HG03159 (cell line): ENCODE results near the gene GRIK4.
"Not testable (repeated sequence)": the region's sequence is repeated elsewhere in the genome, so short reads cannot be mapped to it uniquely, and the experiment has no call there.

Experiments used
- ATAC-seq: cut with Tn5 transposase; IDR thresholded peaks from one replicate; pipeline ENCODE4 v1.9.1; 2021; ENCODE audit warnings: mild to moderate bottlenecking, moderate library complexity; ENCODE audit not compliant: unreplicated experiment

The GRIK4 gene

DNA sequence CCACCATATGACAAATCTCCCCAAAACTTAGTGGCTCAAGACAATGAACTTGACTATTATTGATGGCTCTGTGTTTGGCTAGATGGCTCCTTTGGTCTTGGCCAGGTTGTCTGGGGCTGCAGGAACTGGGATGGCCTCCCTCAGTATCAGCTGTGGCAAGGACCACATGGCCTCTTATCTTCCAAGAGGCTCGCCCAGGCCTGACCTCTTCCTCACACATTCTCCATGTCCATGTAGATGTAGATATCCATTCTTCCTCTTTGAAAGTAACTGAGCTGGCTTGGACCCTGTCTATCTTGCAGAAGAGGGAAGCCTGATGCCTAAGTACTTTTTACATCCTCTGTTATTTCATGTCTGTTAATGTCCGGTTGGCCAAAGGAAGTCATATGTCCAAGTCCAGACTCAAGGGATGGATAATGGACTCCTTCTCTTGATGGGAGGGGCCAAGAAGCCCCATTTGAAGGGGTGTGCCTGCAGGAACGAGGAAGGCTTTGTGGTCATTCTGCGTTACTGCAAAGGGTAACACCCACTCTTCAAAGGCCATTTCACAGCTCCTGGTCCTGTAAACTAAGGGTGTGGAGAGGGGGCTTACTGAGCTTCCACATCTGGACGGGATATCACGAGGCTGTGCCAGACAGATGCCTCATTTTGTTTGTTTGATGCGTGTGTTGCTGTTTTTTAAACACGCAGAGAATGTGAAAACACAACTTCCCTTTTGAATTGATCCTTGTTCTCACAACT lies 87.1 kb downstream of the GRIK4 start:
- no peak for ATAC-seq

DNA sequence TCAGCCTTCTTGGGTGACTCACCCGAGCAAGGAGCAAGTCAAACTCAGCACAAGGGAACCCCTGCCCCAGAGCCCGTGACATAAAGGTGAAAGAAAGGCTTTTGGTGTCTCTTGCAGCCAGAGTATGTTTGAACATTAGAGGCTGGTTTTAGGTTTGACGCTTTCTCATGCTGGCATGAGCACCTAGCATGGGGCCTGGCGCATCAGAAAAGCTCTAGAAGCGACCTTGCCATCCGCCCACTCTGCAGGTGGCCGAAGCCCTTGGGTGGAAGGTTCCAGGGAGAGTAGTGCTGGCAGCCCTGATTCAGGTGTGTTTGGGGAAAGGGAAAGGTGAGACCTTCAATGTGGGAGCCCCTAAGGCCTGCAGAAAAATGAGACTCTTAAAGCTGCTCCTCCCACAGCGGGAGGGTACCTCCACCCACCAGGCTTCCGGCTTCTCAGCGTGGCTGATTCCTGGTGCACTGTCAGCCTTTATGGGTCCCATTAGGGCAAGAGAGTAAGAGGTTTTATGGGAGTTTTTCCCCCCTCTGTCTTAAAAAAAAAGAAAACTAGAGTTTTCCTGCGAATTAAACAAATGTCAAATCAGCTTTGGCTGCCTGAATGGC lies 88.4 kb downstream of the GRIK4 start:
- ATAC-seq, result no peak

DNA sequence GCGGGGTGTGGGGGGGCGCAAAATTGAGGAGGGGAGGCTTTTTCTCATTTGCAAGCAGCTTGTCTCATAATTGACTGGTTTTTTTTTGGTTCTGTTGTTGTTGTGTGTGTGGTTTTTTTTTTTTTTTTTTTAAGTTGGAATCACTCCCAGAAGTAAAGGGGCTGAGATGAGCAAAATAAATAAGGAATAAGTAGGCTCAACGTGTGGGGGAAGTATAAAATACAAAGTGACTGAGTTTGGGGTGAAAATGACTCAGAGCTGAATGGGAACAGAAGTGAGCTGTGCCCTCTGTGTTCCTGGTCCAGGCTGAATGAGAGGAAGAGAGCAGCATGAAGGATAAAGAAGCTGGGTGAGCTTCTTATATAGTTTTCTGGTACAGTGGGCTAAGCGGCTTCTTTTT lies 90.0 kb downstream of the GRIK4 start:
- ATAC-seq, result no peak

DNA sequence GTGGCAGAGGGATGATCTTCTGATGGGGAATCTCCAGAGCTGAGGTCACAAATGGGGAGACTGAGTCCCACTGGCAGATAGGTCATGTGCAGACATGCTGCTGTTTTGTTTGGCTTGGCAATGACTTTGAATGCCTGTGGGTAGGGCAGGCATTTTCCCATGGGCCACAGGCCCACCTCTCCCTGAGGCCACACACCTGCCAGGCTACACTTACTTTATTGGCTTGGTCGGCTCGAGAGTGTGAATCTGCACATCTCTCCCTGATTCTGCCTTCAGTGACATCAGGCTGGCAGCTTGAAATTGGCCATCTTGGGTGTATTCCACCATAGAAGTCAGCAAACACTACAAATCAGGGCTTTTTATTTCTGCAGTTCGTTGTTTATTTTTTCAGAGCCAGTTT lies 91.5 kb downstream of the GRIK4 start:
- ATAC-seq, result no peak

DNA sequence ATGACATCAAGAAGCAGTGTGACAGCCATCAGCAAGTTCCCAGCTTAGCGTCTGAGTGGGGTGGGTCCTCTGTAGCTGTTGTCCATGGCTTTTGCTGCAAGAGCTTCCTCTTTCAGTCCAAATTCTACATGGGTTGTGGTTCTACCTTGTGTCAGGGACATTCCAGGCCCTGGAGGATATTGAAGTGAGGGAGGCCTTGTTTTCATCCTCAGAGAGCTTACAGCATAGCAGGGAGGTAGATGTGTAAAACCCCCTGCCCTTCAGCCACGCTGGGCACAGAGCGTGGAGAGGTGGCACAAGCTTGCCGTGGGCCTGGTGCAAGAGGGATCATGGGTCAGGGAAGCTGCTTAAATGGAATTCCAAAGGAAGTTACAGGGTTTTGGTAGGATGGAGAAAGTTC lies 93.9 kb downstream of the GRIK4 start:
- no peak for ATAC-seq

DNA sequence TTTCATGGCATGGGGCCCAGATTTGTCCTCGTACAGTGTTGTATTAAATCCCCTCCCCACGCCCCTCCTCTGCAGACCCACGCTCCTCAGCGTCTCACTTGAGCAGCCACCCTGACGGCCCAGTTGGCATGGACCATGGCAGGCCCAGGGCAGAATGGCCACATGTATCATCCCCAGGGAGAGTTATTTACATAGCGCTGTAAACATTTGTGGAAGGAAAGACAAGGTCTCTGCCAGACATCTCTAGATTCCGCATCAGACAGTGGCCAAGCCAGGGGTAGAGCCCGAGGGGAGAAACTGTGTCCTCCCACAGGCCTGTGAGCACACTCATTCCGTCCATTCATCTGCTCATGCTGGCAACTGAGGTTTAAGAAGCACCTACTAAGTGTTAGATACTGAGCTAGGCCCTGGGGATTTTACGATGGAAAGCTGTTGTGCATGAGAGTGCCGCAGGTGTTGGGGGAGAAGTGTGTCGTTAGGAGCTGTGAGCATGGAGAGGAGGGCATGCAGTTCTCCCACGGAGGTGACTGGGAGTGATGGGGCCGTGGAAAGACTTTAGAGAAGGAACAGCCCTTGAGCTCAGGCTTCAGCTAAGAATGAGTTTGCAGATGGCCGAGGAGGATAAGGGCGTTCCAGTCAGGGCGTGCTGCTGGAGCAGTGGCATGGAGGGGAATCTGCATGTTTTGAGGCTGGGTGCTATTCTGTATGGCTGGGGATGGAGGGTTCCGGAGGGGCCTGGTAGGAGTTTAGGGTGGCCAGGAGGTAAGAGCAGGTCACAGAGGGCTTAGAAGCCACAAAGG lies 94.9 kb downstream of the GRIK4 start:
- no peak for ATAC-seq

DNA sequence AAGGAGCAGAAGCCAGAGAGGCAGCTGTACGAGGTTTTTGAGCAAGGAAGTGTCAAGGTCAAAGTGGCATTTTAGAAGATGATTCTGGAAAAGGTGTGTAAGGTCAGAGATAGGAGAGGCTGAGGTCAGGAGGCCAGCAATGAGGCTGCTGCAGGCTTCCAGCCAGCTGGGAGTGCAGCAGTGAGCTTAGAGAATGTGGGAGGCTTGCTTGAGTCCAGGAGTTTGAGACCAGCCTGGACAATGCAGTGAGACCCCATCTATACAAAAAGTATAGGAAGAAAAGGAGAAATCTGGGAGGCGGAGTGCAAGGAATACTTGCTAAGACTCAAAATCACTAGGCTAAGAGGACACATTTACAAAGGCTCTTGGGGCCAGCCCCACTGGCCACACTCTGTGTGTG lies 96.5 kb downstream of the GRIK4 start:
- no peak for ATAC-seq

DNA sequence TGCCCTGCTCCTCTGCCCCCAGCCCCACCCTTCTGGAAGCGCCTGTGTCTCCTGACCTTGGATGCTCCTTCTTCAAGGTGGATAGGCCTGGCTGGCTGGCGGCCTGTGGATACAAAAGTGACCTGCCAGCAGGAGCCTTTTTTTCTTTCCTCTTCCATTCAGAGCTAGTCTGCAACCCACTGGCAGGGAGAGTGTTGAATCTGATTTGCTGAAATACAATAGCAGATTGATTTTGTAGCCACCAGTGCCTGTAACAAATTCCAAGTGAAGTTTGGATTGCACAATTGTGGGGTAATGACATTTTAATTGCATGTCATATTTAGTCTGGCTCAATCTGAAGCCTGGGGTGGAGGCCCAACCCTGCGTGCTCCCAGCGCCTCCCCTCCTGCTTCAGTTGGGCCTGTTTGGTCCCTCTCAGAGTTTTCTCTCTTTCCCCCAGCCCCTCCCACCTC lies 97.2 kb downstream of the GRIK4 start:
- no peak for ATAC-seq

DNA sequence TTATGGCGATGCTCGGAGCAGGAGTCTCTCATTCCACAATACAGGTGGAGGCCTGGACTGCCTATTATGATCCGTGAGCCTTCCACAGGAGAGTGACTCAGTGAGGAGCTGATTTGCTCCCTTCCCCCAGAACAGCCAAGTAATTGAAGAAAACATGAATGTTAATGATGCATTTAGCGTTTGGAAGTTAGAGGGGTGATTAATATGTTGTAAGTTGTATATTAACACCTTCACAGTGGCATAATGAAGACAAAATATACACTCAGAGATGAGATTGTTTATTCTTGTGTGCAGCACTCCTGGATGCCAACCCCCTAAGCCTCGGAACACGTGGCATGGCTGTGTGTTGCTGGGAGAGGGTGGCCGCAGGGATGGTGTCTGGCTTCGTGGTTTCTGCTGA lies 98.6 kb downstream of the GRIK4 start:
- no peak for ATAC-seq

DNA sequence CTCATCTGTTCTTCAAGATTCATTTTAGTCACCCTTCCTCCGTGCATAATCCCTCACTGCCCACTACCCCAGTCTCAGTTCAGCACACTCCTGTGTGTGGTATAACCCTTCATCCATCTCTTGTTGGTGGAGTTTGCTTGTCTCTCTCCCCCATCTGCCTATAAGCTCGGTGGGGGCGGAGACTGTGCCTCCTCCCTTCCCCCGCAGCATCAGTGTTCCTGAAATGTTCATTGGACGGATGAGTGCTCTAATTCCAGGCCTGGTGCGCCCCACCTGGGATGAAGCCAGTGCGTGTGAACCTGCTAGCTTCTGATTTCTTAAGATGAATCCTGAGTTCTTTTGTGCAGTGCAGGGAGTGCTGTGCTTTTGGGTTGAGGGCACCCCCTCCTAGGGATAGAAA lies 100.0 kb downstream of the GRIK4 start:
- ATAC-seq, result no peak

DNA sequence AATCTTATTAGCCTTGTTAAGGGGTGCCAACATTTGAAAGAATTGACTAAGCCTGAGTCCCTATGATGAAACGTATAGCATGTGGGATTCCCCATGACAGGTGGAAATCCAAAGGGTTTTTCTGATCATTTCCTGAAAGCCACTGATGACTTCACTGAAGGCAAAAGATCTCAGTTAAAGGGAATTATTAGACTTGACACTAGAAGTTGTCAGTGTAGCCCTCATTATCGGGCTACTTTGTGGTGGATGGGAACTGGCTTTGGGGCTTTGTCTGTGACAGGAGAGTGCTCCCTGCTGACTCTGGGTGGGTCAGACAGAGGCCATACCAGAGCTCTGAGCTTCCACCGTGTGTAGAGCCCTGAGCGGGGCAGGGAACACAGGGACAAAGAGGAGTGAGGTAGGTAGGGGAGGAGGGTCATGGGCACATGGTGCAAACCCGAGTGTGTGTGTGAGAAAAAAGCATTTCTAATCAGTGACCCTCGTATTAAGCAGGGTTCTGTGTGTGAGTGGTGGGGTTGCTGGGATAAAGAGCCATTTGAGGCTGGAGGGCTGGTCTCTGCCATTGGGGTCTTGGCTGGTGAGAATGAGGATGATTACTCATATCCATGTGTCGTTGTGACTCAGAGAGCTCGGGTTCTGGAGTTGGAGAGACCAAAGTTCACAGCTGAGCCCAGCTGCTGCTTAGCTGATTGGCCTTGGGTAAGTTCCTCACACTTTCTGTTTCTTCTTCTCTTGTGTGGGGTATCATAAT lies 101.1 kb downstream of the GRIK4 start:
- peak; percentile 89 for ATAC-seq

DNA sequence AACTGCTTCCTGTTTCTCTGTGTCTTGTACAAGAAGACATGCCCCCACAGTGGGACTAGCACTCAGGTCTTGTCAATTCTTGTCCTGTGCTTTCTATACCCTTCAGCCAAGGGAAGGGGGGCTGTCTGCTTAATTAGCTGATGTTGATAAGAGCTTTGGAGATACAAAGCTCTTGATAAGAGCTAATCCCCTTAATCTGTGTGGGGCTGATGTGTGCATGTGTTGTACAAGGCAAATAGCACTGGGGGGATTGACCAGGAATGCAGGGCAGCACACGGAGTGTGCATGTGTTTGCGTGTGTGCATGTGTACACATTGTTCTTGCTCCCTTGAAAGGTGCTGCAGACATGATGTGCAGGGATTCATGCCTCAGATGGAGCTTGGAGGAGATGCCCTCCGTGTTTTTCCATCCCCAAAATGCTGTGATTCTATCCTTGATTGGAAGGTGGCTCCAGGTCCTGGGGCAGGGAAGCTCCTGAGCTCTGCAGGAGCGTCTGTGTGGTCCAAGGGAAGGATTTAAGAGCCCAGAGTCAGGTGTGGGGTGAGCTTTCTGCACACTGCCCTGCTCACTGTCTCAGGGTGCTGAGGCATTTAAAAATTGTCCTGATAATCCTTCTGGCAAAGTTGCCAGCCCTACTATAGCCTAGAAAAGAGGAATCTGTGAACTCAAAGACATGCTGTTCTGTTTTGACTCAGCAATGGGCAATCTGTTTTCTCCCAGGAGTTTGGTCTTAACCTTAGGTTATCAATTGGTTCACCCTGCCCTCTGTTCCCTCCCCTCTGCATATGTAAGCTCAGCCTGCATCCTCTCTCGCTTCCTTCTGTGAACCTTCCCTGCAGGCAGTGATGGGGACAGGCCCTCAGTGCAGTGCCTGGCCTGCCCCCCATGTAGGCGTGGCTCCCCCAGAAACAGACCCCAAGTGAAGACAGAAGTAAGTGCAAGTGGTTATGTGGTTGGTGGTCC lies 102.0 kb downstream of the GRIK4 start:
- peak; percentile 50 for ATAC-seq

DNA sequence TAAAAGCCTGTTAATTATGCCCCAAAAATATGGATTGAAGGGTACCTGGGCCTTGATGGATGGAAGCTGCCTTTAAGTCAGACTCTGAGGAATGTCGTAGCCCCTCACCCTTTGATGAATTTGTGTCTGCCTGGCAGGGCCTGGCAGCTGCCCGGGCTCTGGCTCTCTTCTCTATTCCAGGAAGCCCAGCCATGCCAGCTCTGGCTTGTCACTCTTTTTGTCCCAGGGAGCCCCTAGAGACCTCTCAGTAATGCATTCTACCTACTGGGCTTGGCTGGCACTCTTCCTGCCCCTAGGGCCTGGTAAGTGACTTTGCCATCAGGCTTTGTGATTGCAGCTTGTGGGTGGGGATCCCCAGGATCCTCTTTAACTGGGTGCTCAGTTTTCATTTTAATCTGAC lies 103.8 kb downstream of the GRIK4 start:
- ATAC-seq, result no peak

DNA sequence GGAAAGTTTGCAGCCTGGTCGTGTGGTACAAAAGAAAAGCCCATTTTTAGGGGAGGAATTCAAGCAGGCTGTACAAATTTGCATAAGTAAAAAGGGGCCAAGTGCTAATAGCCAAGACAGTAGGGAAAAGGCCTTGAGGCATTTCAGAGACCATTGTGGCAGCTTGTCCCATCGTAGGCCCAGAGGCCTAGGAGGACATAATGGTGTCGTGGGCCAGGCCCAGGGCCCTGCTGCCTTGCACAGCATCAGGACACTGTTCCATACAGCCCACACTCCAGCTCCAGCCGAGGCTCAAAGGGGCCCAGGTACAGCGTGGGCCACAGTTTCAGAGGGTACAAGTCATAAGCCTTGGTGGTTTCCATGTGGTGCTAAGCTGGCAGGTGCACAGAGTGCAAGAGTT lies 106.9 kb downstream of the GRIK4 start:
- ATAC-seq, result no peak

DNA sequence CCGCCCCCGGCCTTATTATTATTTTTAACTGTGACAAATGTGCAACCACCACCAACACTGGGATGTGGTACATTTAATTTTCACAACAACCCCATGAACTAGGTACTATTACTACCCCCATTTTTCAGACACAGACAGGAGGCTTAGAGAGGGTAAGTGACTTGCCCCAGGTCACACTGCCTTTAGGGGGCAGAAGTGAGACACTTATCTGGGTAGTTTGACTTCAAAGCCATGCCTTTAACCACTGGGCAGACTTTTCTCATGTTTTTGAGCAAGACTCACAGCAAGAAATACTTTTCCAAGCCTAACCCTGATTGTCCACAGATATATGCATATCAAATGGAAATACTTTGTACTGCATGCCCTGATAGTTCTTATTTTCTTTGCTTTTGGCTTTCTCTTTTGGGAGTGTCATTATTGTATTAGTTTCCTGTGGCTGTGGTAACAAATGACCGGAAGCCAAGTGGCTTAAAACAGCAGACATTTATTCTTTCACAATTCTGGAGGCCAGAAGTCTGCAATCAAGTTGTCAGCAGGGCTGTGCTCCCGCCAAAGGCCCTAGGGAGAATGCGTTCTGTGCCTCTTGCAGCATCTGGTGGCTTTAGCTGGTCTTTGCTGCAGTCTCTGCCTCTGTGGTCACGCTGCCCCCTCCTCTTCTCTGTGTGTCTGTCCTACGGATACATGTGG lies 110.8 kb downstream of the GRIK4 start:
- ATAC-seq, result no peak

DNA sequence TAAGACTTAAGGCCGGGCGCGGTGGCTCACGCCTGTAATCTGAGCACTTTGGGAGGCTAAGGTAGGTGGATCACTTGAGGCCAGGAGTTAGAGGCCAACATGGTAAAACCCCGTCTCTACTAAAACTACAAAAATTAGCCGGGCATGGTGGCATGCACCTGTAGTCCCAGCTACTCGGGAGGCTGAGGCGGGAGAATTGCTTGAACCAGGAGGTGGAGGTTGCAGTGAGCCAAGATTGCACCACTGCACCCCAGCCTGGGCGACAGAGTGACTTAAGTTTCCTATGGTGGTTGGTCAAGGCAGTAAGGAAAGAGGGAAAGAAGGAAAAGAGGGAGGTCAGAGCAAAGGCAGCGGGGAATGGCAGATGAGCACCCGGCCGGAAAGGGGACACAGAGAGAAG lies 113.4 kb downstream of the GRIK4 start:
- not testable (repeated sequence) for ATAC-seq

DNA sequence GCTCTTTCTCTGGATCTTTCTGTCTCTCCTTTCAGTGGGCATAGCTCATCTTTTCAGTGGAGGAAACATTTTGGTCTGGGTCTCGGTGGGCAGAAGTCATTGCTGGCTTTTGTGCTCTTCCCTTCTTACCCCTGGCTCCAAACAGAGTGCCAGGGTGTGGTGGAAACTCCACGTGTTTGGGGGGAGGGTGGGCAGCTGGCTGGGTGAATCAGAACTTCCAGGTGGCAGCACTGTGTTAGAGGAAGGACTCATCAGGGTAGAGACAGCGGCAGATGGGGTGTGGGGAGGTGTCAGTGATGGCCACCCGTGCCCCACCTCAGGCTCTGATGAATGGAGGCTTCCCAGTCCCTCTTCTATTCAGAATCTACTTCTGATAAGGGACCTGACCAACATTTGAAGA lies 114.0 kb downstream of the GRIK4 start:
- no peak for ATAC-seq

DNA sequence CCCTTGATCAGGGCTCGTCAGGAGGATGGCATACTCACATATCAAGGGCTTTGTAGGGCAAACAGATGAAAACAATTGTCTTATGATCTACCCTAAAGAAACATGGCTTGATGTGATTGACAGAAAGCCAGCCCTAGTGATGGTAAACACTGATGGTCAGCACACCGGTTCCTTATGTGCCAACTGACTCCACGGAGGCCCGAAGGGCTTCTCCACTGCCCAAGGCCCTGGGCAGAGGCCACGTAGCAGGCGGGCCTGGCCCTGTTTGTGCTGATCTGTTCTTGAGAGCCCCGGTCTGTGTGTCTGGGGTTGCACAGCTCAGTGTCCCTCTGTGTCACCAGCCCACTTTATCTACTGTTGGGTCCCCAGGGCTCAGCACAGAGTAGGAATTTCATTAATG lies 115.2 kb downstream of the GRIK4 start:
- no peak for ATAC-seq

DNA sequence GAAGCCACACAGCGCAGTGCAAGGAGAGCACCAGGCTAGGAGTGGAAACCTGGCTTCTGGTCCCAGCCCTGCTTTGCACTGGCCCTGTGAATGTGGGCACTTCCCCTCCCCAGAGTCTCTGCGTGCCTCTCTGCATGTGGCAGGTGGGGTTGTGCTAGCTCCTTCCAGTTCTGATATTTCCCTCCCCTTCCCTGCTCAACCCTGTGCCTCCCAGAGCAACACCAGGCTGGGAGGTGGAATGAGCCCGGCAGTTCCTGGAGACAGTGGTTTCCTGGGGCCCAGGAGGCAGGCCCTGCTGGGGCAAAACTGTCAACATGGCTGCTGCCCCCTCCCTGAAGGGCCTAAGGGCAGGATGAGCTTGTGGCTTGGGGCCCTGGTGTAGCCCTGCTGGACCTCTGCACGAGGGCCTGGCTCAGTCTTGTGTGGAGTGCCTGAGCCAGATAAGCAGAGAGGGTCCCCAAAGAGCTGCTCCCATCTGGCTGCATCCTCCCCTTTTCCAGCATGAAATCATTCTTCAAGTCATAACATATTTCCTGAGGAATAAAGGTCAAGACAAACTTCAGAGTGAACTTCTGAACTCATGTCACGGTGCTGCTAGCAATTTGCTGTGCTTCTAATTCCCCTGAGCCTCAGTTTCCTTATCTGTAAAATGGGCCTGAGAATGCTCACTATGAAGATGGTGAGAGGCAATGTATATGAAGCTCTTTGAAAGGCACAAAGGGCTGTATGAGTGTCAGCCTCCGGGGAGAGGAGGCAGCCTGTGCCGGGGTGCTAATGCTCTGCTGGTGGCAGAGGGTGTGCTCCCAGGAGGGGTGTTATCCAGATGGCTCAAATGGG lies 116.0 kb downstream of the GRIK4 start:
- ATAC-seq, result no peak
